HG03520 (cell line): ENCODE measurements around the gene INO80B.
A peak's percentile ranks its signal among the peaks of the same experiment; 100 is the strongest.

ENCODE experiments used
- ATAC-seq: cut with Tn5 transposase; IDR thresholded peaks from one replicate; pipeline ENCODE4 v1.9.1; 2021; ENCODE audit warnings: mild to moderate bottlenecking, moderate library complexity; ENCODE audit not compliant: unreplicated experiment

INO80B gene

DNA sequence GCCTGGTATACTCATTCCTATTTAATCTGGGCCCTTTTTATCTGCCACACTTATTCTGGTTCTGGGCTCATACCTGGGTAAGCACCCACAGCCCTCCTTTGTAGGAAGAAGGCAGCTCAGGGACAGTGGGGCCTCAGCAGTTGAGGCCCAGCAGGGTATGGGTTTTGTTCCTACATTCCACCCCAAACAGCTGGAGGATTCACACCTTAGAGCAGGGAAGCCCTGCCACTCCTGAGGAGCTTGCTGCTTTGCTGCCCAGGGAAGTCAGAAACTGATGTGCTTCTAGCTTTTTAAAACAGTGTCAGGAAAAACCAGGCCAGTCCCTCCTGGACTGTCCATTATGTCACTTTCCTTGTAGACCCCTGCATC is 45.7 kb downstream of the INO80B start:
- no peak for ATAC-seq

DNA sequence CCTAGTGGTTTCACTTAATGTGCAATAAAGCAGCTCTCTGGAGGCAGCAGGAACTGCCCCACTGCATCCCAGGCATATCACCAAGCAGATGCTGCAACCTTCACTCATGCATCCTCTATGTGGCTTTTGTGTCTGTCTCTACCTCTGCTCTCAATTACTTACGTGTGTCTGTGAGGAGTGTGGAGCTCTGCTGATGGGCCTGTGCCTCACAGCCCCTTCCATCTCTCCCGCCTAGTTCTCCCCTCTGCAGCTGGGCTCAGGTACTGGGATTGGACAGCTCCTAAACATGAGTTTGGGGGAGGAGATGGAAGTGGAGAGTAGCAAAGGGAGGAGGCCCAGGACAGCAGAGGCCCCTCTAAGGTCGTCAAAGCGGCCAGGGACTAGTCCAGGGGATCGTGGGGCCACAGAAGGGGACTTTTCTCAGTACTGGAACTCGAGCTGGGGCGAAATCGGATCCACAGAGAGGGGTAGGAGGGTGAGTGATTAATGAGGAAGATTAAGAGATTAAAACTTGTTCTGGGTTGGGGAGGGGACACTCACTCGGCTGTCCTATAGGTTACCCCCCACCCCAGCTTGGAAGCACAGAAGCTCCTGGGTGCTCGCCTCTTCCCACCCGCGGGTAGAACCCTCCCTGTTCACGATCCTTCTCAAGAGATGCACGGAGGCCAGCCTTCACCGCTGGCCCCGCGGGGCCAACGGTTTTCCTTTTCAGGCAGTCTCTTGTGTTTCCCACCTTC is 46.6 kb downstream of the INO80B start:
- ATAC-seq, result no peak

DNA sequence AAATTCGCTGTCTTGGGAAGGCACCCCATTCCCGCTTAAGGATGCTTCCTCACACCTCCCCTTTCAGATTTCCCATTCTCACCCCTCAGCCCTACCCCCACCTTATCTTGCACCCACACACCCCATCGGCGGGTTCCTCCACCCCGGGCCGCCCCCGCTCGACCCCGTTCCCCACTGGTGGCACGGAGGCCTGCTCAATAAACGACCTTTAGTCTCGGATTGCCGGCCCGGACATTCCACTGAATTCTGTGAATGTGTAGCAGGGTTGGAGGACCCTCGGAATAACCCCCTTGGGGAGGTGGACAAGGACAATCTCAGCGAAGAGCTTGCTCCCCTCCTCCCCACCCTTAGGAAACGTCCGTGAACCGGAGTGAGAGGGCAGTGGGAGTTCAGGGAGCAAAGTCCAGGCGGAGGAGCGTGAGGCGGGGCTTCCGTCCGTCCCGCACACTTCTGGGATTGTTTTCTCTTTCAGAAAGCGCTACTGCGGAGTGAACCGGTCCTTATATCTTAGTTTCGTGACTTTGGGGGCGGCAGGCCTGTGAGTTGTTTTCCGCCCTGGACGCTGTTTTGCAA is 47.3 kb downstream of the INO80B start:
- no peak for ATAC-seq

DNA sequence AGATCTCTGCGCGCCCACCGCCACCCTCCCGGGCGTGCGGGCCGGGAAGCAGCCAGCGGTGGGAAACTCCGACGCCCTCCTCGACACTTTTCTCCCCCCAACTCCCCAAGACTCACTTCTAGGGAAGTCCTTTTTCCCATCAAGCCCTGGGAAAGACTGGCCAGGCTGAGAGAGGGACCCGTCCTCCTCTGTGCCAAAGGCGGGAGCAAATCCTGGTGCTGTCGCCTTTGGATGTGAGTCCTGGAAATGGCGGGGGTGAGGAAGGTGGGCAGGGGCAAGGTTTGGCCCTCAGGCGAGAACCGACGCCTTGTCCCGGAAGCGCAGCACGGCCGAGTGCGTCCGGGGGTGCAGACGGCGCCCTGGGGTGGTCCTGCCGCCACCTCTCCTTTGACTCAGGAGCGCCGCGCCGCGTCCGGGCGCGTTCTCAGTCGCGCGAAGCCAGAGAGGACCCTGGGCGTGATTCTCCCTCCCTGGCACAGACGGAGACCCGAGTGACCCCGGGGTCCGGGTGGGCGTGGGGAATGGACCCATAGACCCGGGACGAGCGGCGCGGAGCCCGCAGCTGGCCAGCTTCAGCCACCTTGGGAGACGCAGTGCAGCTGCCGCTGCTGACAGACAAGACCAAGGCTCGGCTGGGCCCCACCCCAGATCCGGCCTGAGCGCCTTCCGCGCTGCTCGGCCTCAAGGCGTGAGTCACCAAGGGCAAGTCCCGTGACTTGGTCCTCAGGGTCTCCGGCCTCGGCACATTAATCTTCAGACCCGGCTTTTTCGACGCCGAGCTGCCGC is 48.0 kb downstream of the INO80B start:
- no peak for ATAC-seq

DNA sequence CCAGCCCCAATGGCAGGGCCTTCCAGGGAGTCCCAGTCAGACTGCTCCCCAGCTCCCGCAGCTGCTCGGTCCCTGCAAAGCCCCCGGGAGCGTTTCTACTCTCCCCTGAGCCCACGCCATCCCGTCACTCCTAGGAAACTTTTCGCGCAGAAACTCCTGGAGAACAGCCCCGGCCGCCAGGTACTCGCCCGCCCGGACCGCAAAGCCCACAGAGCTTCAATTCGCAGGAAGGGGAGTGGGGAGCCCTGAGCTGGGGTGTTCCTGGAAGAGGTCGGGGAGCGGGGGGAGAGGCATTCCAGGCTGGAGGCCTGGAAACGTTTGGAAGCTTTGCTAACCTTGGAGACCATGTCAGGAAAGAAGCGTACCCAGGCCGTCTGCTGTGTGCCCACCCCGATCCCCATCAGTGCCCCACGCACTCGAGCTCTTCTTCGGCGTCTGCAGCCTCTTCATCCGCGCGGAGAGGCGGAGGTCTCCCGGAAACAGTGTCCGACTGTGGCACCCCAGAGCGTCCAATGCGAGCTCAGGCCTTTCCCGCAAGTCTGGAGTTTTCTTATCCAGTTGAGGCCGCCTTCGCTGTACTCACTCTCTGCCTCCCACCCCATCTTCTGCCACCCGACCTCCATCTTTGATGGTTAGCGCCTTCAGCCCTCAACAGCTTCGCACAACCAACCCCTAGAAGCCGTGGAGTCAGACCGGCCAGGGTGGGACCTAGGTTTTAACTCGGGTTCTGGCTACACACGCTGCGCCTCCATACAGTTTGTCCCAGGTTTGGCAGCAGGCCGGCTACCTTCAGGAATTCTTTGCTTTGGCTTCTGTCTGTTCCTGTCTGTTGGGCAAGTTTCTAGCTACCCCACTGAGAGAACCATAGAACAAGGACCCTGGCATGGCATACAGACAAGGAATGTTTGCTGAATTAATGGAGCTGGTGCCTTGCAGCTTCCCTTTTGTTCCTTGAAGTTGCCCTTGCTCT is 48.9 kb downstream of the INO80B start:
- no peak for ATAC-seq

DNA sequence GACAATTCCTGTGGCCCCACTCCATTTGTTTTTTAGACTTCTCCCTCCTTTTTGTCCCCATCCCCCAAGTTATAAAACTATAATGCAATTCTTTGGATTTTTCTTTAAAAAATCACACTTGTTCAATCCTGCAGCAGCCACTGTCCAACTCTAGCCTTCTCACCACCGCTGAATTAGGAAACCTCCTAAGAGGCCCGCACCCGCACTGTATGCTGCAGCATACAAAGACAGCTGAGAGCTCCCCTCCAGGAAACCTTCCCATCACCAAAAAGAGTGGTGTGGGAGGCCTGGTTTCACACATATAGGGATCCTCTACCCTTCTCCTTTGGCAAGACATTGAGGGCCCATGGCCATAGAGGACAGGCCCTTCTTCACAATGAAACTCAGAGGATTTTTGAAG is 49.7 kb downstream of the INO80B start:
- no peak for ATAC-seq

DNA sequence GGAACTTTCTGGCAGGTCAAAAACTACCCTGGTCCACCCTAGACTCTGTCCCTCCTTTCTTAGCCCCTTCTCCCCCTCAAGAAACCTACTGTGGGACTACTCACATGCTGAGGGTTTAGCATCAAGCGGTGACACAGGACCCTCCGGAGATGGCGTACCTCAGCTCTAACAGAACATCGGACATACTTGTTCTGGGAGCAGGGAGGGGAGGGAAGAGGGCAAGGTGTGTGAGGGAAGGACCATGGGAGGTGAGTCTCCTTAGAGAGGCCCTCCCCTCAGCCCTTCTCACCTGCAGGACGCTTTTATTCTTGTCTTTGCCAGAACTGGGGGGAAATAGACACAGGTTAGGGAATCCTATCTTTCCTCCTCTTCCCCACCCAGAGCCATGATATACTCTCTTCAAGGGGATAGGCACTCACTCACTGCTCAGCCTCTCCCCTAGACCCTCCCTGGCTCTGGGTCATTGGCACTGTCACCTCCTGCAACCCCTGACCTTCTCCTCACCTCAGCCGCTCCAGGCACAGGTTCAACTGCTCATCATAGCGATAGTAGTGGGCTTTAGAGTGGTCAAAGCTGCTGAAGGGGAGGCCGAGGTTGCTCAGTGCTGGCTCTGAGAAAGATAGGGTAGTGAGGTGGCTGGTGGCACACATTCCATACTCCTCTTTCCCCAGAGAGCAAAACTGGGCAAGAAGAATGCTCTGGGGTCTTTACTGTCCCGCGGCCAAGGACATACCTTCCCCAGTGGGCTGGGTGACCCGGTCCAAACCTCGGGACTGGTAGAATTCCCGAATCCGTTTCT is 50.8 kb downstream of the INO80B start:
- ATAC-seq, result no peak

DNA sequence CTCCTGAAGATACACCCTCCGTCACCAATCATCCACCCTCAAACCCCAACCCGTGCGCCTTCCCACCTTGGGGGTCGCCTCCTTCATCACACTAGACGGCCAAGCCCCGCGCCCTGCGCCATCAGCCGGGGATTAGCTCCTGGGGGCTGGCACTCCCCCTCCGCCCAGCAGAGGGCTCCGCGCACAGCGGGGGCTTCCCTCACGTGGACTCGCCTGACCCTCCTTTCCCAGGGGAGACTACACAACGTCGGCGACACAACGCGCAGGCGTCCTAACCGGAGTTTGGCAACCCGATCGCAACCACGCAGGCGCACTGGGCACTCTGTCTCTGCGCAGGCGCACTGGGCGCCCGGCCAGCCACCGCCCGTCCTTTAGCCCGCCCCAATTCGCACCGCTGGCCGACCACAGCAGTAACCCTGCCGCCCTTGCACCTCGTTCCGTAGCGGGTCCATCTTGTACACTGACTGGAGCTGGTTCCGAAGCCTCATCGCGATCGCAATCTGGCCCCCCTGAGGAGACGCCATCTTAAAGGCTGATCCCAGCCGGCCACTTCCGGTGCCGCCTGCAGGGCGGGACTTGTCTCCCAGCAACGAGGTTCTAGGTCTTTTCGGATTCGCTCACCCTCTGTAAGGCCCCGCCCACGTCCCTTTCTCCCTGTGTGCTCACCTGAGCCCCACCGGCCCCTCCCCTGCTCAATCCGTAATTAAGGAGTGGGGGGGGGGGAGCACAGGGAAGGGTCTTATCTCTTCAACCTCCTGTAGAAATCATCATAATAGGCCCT is 52.4 kb downstream of the INO80B start, which contains the start of gene PCGF1:
PCGF1 (minus strand) TSS at position 551 of the 781 bp plus-strand sequence; CDS start at position 524, 27 bp downstream.
- peak; percentile 82 for ATAC-seq
